DMS79 (cell line): ENCODE results near the gene CYP2E1.
"Not testable (repeated sequence)": the region's sequence is repeated elsewhere in the genome, so short reads cannot be mapped to it uniquely, and the experiment has no call there.

Source experiments
- DNase-seq: peaks from one replicate; lab custom pipeline; 2025; lab: John Stamatoyannopoulos, UW

Gene CYP2E1

GRCh38 chr10:133528296-133528844 is 1.2 kb downstream of the CYP2E1 start:
- DNase-seq: no peak

DNA sequence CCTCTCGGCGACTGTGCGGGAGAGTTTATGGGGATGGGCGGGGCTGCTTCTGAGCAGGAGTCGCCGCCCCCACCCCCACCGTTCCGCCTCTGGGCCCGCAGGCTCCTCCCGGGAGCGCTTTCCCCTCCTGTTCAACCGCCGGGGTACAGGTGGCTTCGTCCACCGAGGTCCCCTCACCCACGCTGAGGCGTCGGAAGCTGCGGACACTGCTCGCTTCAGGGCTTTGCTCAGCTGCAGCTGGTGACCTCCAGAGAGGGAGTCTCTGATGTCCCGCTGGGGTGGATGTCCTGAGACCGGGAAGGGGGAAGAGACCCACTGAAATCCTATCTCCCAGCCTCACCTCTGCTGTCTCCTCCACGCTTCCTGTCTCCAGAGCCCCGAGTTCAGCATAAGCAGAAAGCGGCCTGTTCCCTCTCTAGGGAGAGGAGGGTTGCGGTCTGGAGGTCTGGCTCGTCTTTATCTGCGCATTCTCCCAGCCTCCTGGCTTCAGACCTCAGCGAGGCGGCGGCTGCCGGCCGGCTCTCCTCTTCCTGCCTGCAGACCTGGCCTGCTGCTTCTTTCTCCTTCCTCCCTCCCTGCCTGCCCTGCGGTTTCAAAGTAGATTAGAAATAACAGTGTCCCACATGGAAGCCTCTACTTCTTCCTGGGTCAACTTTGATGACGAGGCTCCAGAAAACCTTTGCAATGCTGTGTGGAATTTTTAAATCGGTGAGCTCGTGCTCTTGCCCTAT is 1.8 kb downstream of the CYP2E1 start:
- DNase-seq: no peak

DNA sequence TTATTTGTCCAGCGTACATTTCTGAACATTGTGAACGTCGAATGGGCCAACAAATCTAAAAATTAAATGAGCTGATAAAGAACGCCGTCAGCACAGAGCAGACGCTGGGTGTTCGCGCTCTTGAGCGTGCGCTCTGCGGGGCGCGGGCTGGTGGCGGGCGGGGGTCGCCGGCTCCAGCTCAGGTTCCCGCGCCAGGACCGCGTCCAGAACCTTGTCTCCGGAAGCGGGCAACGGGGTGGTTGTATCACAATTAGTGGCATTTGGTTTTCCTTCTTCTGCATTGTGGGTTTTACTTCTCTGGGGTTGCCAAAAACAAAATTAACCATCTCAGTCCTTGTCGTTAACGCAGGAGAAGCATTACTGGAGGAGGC is 2.4 kb downstream of the CYP2E1 start:
- no peak for DNase-seq

DNA sequence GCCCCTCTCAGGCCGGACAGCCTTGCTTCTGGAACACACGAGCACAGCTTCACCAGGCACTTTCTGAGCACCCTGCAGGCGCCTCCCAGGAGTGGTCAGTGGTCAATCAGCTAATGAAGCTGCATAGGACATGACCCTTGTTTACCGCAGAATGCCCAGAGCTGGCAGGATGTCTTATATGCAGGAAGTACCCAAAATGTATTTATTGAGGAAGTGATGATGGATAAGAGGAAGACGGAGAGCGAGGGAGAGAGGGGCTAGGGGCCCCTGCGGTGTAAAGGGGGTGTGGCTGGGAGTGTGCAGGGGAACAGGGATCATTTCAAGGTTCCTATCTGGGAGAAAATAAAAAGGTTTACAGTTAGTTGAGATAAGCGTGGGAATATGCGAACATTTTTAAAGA is 3.3 kb downstream of the CYP2E1 start:
- no peak for DNase-seq

GRCh38 chr10:133532871-133533270 is 5.7 kb downstream of the CYP2E1 start:
- no peak for DNase-seq

- DNase-seq: no peak
These were observed 7.3 kb downstream of the CYP2E1 start for GRCh38 chr10:133534417-133534816.

DNA sequence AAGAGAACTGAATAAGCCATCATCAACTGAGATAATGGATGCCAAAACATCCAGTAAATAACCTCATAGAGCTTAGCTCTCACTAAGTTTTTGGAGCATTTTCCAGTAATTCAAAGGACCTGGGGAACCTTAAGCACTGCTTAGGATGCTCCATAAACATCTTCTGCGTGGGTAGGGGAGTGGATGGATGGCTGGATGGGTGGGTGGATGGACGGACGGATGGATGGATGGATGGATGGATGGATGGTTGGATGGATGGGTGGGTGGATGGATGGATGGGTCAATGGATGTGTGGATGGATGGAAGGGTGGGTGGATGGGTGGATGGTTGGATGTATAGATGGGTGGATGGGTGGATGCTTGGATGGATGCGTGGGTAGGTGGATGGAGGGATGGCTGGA is 9.0 kb downstream of the CYP2E1 start:
- DNase-seq: no peak

- no peak for DNase-seq
These were observed 10.7 kb downstream of the CYP2E1 start for GRCh38 chr10:133537546-133538545.

DNA sequence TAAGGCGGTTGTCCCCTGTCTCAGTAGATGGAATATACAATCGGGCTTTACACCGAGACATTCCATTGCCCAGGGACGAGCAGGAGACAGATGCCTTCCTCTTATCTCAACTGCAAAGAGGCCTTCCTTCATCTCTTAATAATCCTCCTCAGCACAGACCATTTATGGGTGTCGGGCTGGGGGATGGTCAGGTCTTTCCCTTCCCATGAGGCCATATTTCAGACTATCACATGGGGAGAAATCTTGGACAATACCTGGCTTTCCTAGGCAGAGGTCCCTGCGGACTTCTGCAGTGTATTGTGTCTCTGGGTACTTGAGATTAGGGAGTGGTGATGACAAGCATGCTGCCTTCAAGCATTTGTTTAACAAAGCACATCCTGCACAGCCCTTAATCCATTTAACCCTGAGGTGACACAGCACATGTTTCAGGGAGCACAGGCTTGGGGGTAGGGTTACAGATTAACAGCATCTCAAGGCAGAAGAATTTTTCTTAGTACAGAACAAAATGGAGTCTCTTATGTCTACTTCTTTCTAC is 14.3 kb downstream of the CYP2E1 start:
- not testable (repeated sequence) for DNase-seq

DNA sequence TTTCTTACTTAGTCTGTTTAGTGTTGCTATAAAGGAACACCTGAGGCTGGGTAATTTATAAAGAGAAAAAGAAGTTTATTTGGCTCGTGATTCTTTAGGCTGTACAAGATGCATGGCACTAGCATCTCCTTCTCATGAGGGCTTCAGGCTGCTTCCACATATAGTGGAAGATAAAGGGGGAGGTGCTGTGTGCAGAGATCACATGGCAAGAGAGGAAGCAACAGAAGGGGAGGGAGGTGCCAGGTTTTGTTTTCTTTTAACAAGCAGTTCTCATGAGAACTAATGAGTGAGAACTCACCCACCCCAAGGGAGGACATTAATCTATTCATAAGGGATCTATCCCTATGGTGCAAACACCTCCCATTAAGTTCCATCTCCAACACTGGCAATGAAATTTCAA is 17.3 kb downstream of the CYP2E1 start:
- no peak for DNase-seq

GRCh38 chr10:133554600-133554999 is 27.4 kb downstream of the CYP2E1 start:
- DNase-seq: no peak

GRCh38 chr10:133555521-133555920 is 28.4 kb downstream of the CYP2E1 start:
- no peak for DNase-seq

GRCh38 chr10:133557381-133557780 is 30.2 kb downstream of the CYP2E1 start:
- DNase-seq: no peak

GRCh38 chr10:133559216-133559615 is 32.1 kb downstream of the CYP2E1 start:
- no peak for DNase-seq

DNA sequence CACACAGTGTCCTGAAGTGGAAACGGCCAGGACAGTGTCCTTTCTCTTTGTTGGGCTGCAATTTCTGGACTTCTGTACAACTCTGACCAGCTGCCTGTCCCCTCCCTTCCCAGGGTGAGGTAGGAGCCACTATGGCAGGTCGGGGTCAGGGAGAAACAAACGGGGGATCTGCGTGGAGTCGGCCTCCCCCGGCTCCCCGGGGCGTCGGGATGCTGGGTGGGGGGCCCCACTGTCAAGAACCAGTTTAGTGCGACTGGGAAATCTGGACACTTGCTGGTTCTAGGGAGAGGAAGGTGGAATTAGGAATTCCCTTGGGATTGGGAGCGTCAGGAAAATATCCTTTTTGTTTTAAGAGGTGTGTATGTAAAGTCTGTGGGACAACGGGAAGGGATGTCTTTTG is 37.7 kb downstream of the CYP2E1 start:
- DNase-seq: no peak

- no peak for DNase-seq
These were observed 38.5 kb downstream of the CYP2E1 start, which contains the start of gene SYCE1 for GRCh38 chr10:133565441-133566294. Gene SYCE1 (minus strand): TSS chr10:133565583. CDS start chr10:133565529, 54 bp downstream.

GRCh38 chr10:133567119-133567518 is 40.0 kb downstream of the CYP2E1 start:
- no peak for DNase-seq

- DNase-seq: no peak
These were observed 40.6 kb downstream of the CYP2E1 start for GRCh38 chr10:133567609-133568286.

- no peak for DNase-seq
These were observed 41.1 kb downstream of the CYP2E1 start for GRCh38 chr10:133568287-133568614.

DNA sequence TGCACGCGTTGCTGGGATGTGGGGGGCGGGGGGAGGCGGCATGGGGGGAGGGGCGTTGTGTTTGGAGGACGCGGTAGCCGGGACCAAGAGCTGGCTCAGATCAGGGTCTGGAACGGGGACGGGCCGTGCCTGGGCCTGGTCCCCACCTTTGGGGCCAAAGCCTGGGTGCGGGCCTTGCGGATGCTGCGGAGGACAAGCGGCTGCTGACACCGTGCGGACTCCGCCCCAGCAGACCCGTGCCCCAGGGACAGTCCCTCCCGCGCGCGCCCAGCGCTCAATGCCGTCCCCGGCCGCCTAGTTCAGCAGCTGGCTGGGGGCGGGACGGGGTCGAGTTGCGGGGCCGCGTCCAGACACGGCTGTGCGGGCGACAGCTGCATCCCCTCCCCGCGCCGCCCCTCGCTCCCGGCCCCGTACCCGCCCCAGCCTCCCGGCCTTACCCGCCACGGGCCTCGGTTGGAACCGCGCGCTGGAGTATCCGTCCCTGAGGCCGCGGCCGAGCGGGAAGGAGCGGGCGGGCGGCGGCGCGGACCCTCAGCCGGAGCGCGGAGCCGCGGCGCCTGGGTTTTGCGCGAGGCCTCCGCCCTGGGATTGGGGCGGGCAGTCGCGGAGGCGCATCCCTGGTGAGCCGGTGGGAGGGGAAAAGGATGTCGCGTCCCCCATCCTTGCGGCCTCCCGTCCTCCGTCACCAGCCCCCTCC is 41.8 kb downstream of the CYP2E1 start:
- not testable (repeated sequence) for DNase-seq
